CD4-positive, alpha-beta memory T cell (primary cell): Measurements from ENCODE around the gene CTRB2. TPM values are rescaled to one million over a fixed set of nuclear protein-coding genes. Genes with fewer than 3 reads are reported as not detected.

Experiments used
- CTCF ChIA-PET: fragments of 350-600 bp; sonication (Branson Sonifier 250); formaldehyde crosslinking; loops from one replicate; lab custom pipeline; 2021; ENCODE audit warnings: inconsistent platforms; ENCODE audit not compliant: partially characterized antibody; lab: Charles Lee
- POLR2A ChIA-PET: fragments of 350-600 bp; sonication (Branson Sonifier 250); formaldehyde crosslinking; loops from one replicate; lab custom pipeline; 2021; ENCODE audit not compliant: partially characterized antibody; lab: Charles Lee
- DNase-seq, 5 donors: peaks; one replicate each; pipeline versions ENCODE4 v3.0.0 to v3.0.0-alpha.2; 2020 to 2022; ENCODE audit warnings: mixed read lengths in 1 of 5
- H3K27ac ChIP-seq: one replicate; pipeline ENCODE4 v1.7.0; 2013; ENCODE audit warnings: low read depth, low read length
- H3K27me3 ChIP-seq: 2 replicates; pipeline ENCODE4 v1.7.0; 2013; ENCODE audit warnings: mild to moderate bottlenecking, low read length, moderate library complexity; ENCODE audit not compliant: insufficient read depth
- H3K36me3 ChIP-seq: 2 replicates; pipeline ENCODE4 v1.7.0; 2013; ENCODE audit warnings: mild to moderate bottlenecking, low read length, moderate library complexity; ENCODE audit not compliant: insufficient read depth
- H3K4me1 ChIP-seq: 2 replicates; pipeline ENCODE4 v1.7.0; 2013; ENCODE audit warnings: mild to moderate bottlenecking, low read length, moderate library complexity; ENCODE audit not compliant: insufficient read depth
- H3K4me3 ChIP-seq, 2 donors: one replicate each; pipeline ENCODE4 v1.7.0; 2013; ENCODE audit warnings: low read length in 2 of 2, mild to moderate bottlenecking in 1 of 2
- H3K9me3 ChIP-seq, 2 donors: one replicate each; pipeline ENCODE4 v1.7.0; 2013; ENCODE audit warnings: low read length in 2 of 2, control low read depth in 1 of 2; ENCODE audit not compliant: control insufficient read depth in 1 of 2
- H3K27ac Mint-ChIP-seq, 7 donors: one replicate each; pipeline ENCODE4 v1.8.0; 2020 to 2021; ENCODE audit warnings: mixed read lengths in 7 of 7, mild to moderate bottlenecking in 6 of 7, inconsistent platforms in 3 of 7, moderate library complexity in 3 of 7
- H3K27me3 Mint-ChIP-seq, 2 donors: one replicate each; pipeline ENCODE4 v1.8.0; 2020 to 2021; ENCODE audit warnings: mixed read lengths in 2 of 2
- H3K36me3 Mint-ChIP-seq, 2 donors: one replicate each; pipeline ENCODE4 v1.8.0; 2020 to 2021; ENCODE audit warnings: mixed read lengths in 2 of 2, inconsistent platforms in 1 of 2, mild to moderate bottlenecking in 1 of 2
- H3K4me1 Mint-ChIP-seq, 4 donors: one replicate each; pipeline ENCODE4 v1.8.0; 2020 to 2021; ENCODE audit warnings: mixed read lengths in 4 of 4, mild to moderate bottlenecking in 1 of 4
- H3K4me3 Mint-ChIP-seq, 8 donors: one replicate each; pipeline ENCODE4 v1.8.0; 2020 to 2021; ENCODE audit warnings: mixed read lengths in 8 of 8, mild to moderate bottlenecking in 7 of 8, moderate library complexity in 6 of 8, inconsistent platforms in 3 of 8
- H3K9me3 Mint-ChIP-seq, 8 donors: one replicate each; pipeline ENCODE4 v1.8.0; 2020 to 2021; ENCODE audit warnings: mixed read lengths in 8 of 8, mild to moderate bottlenecking in 5 of 8, inconsistent platforms in 3 of 8, moderate library complexity in 1 of 8
- intact Hi-C: fragments of 100-400 bp; cut with micrococcal nuclease; formaldehyde crosslinking; loops from one replicate; pipeline ENCODE4 v1.15.1; 2023
- polyA plus RNA-seq, 2 donors: library from polyadenylated mRNA; unstranded; fragments of 300-500 nt; fragmentation: Illumina TruSeq; gene quantifications; one replicate each; pipeline ENCODE4 v1.2.3, GENCODE V29; 2021
- total RNA-seq, 2 experiments: library from RNA; stranded (reverse); gene quantifications; one replicate each; pipeline ENCODE4 v1.2.3, GENCODE V29; 2021

Gene CTRB2
- total and polyA plus RNA-seq, 4 experiments from 2014 or later = not detected

DNA sequence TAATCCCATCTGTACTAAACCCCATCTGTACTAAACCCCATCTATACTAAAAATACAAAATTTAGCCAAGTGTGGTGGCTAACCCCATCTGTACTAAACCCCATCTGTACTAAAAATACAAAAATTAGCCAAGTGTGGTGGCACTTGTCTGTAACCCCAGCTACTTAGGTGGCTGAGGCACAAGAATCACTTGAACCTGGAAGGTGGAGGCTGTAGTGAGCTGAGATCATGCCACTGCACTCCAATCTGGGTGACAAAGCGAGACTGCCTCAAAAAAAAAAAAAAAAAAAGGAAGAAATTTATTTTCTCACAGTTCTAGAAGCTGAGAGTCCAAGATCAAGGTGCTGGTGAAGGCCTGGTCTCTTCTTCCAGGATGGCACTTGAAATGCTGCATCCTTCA is 46.6 kb downstream of the CTRB2 start:
- Mint-ChIP-seq H3K27me3 (no peaks in the 10 kb centered on the region), H3K4me3 (no peak overlapping the region), H3K36me3 (peaks cover 41 to 55% of the 10 kb centered on the region in 2 donors), H3K27ac (no peak overlapping the region), H3K4me1 (peaks cover 0 to 12% (median 4%) of the 10 kb centered on the region in 4 donors), H3K9me3 (peaks cover 0 to 13% (median 3%) of the 10 kb centered on the region in 8 donors)
- intact Hi-C loops = no loop called here
- Histone ChIP-seq H3K27ac (no peak overlapping the region), H3K36me3 (peaks cover 4% of the 10 kb centered on the region), H3K9me3 (no peaks in the 10 kb centered on the region), H3K4me1 (no peaks in the 10 kb centered on the region), H3K27me3 (no peaks in the 10 kb centered on the region), H3K4me3 (no peak overlapping the region)
- ChIA-PET POLR2A (no interaction called here), CTCF (no interaction called here)
- no peak for DNase-seq

Other genes with a start within 250 kb of the CTRB2 start
- gene WDR59, start 222.0 kb downstream of the CTRB2 start, total RNA-seq = 100 to 1,000 TPM; 116 to 127 TPM
- 10 to 100 TPM; 11.0 to 20.5 TPM for gene WDR59, start 222.0 kb downstream of the CTRB2 start, polyA plus RNA-seq
- 1 to 10 TPM; 6.0 to 6.2 TPM for gene ZNRF1, start 208.1 kb downstream of the CTRB2 start, total RNA-seq
- 1 to 10 TPM; 3.4 to 9.5 TPM for gene ZNRF1, start 208.1 kb downstream of the CTRB2 start, polyA plus RNA-seq
- under 1 TPM; 0.17 to 0.20 TPM for gene LDHD, start 90.4 kb downstream of the CTRB2 start, total RNA-seq
- gene LDHD, start 90.4 kb downstream of the CTRB2 start, polyA plus RNA-seq = under 1 TPM in 1 of 2 donors, not detected in 1; 0.09 TPM
- 10 to 100 TPM; 11.7 to 13.4 TPM for gene ZFP1, start 58.6 kb downstream of the CTRB2 start, total RNA-seq
- gene ZFP1, start 58.6 kb downstream of the CTRB2 start, polyA plus RNA-seq = 10 to 100 TPM; 18.4 to 22.3 TPM
- gene CTRB1, start 11.8 kb upstream of the CTRB2 start, total RNA-seq = not detected
- not detected for gene CTRB1, start 11.8 kb upstream of the CTRB2 start, polyA plus RNA-seq
- gene BCAR1, start 44.5 kb upstream of the CTRB2 start, total RNA-seq = under 1 TPM in 1 of 2 experiments, not detected in 1; 0.36 TPM
- under 1 TPM in 1 of 2 donors, not detected in 1; 0.30 TPM for gene BCAR1, start 44.5 kb upstream of the CTRB2 start, polyA plus RNA-seq
- 10 to 100 TPM; 41.8 to 42.4 TPM for gene CFDP1, start 226.3 kb upstream of the CTRB2 start, total RNA-seq
- gene CFDP1, start 226.3 kb upstream of the CTRB2 start, polyA plus RNA-seq = 10 to 100 TPM; 37.1 to 42.0 TPM